ENCODE measurements around the gene ENDOG.
"Not testable (repeated sequence)": the region's sequence is repeated elsewhere in the genome, so short reads cannot be mapped to it uniquely, and the experiment has no call there.

The ENDOG gene

GRCh38 chr9:128870128-128870940, 52.0 kb downstream of the ENDOG start:
- no peak for DNase-seq

- DNase-seq = not testable (repeated sequence)
These were observed 52.6 kb downstream of the ENDOG start for GRCh38 chr9:128870941-128871265.
